ENCODE results near the gene PRKN.

PRKN gene

GRCh38 chr6:162364488-162364887 is 363.1 kb downstream of the PRKN start:
- no peak for DNase-seq

- no peak for DNase-seq
Measured at GRCh38 chr6:162363757-162364156, 363.8 kb downstream of the PRKN start.

DNA sequence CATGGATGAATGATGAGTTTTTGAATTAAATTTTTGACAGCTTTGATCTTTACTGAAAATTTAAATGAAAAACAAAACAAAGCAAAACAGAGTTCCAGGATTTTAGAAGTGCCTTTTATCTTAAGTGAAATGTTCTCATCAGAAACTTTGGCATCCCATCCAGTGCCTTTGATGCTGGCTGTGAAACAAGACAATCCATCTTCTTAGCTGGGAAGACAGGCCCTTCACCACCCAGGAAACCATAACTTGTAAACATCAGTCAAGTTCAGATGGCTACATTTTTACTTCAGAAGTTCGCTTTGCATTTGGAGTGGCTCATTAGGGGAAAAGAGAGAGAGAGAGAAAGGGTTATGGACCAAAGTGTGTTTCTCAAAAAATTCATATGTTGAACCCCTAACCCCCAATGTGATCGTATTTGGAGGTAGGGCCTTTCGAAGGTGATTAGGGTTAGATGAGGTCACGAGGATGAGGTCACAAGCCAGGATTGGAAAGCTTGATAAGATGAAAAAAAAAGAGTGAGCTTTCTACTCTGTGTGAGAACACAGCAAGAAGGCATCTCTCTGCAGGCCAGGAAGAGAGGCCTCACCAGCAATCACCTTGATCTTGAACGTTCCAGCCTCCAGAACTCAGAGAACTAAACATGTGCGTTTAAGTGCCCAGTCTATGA is 366.5 kb downstream of the PRKN start:
- DNase-seq: no peak

- no peak for DNase-seq
Measured at GRCh38 chr6:162358625-162359024, 368.9 kb downstream of the PRKN start.

GRCh38 chr6:162345051-162345511 is 382.5 kb downstream of the PRKN start:
- DNase-seq: no peak

DNA sequence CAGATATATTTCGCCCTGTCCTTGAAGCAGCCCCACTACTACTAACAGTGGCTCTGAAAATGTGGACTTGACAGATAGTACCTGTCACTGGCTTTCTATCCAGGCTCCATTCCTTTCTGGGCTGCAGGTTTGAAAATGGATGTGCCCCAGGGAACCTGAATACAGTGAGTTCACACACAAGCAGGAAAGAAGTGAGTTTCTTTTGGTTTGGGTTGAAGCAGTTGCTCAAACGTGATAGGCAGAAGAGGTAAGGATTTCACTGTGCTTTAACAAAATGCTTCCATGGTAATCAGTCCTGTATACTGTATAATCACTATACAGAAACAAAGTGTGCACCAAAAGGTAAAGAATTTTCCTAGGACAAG is 382.9 kb downstream of the PRKN start:
- DNase-seq: no peak

- DNase-seq: no peak
Measured at GRCh38 chr6:162343936-162344645, 383.5 kb downstream of the PRKN start.

DNA sequence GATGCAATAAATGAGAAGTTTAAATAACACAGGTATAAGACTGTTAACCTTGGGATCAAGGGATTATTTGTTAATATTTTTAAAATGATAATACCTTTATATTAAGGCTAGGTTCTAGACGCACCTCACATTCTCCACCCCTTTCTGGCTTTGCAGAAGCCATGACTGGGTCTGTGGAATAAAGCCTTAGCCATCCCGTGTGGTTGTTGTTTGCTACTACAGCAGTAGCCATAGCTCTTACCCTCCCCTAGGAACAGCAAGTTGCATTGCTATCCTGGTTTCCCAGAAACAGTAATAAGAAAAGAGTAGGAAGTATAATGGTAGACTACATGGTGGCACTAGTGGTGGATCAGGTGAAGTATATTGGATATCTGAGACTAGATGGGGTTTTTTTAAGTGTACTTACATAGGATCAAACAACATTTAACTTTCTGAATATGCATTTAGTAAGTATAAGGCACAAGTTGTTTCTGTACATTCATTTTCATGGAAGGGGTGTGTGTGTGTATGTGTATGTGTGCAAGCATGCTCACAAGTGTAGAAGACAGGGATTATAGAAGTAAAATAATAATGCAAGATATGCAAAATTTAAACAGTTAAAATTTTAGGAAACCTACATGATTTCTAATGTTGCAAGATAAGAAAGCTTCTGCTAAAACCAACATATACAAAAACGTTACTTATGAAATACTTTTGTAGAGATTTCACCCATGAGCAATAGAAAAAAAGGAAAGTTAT is 384.2 kb downstream of the PRKN start:
- DNase-seq: no peak

DNA sequence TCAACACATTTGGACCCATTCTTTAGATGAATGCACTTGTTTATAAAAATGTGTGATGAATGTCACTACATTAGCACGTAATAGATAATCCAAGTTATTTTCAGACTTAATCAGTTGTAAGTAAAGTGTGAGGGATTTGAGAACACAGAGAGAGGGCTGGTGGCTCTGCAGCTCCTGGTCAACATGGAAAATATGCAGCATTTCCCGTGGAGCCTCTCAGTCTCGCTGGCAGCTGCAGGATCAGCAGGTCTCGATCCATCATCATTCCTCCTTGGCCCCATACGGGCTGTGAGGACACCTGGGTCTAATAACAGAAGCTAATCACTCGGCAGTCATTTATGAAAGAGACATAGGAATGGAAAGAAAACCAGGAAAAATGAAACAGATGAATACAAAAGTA is 390.2 kb downstream of the PRKN start:
- DNase-seq: no peak

- DNase-seq: no peak
Measured at GRCh38 chr6:162336359-162336758, 391.2 kb downstream of the PRKN start.

DNA sequence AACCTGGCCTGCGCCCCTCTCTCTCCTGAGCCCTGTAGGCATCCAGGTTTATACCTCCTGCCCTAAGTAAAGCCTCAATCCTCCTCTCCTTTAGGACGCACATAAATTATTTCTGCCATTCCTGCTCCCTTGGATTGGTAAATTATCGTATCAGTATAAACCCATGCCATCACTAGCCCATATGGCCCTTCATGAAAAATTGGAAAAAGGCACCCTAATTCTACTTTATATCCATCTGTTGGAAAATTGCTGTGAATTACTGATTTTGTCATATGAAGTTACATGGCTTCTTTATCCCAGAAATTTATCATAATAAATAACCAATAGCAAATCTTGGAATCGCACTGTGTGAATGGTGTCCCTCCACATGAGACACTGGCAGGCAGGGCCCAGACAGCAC is 395.2 kb downstream of the PRKN start:
- DNase-seq: no peak

DNA sequence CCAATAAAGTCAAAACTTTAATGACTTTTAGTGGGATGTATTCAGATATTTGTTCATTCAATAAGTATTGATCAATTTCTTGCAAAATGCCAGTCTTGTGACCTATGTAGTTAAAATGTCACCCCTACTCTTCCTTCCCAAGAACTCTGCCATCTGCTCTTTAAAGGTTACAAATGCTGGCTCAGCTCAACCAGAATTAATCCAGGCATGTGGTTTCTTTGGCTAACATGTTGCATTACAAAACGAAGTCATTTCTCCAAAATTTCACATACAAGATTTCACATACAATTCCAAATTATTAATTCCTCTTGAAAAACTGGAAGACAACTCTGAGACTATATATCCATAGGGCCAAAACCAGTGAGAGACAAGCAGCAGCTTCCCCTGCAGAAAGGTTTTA is 395.7 kb downstream of the PRKN start:
- no peak for DNase-seq

DNA sequence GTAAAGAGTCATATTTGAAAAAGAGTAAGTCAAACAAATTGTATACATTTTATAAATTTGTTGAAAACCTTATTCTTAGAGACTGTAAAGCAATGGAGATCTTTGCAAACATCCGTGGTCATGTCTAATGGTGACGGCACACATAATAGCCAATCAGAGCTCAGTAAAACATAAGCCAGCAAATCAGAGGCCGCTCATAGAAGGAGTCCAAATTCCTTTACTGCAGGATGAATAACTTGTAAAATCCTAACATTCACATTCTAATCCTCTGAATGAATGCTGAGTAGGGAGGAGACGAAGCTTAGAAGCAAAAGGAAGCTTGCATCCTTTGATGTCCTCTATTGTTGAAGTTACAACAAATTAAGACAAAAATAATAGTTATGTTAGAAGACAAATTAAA is 401.7 kb downstream of the PRKN start:
- no peak for DNase-seq

DNA sequence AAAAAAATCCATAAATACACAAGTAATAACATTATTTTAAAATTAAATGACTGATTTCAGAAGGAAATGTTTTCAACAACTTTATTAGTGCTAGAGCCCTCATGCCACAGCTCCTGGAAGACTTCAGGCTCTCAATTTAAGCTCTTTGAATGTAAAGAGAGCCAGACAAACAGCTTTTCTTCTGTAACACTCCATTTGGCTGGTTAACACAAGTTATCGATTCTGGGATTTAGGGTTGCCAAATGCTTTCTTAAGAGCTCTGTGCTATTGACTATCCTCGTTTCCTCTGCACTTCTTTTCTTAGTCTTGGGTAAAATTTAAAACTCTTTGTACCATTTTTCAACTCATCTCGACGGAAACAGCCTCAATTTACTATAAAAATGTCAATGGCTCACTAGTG is 402.5 kb downstream of the PRKN start:
- DNase-seq: no peak

DNA sequence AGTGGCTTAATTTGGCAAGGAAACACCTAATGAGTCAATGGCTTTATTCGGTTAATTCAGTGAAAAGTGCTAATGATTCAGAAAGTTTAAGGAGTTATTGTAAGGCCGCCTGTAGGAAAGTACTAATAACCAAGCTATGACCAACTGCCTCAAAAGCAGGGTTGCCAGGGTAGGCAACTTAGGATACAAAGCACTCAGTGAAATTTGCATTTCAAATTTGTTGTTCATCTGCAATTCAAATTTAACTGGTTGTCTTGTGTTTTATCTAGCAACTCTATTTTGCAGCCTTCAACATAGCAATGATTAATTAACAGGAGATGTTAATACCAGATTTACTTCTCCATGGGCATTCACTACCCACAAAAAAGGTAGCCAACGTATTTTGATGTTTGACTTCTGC is 412.3 kb downstream of the PRKN start:
- no peak for DNase-seq

DNA sequence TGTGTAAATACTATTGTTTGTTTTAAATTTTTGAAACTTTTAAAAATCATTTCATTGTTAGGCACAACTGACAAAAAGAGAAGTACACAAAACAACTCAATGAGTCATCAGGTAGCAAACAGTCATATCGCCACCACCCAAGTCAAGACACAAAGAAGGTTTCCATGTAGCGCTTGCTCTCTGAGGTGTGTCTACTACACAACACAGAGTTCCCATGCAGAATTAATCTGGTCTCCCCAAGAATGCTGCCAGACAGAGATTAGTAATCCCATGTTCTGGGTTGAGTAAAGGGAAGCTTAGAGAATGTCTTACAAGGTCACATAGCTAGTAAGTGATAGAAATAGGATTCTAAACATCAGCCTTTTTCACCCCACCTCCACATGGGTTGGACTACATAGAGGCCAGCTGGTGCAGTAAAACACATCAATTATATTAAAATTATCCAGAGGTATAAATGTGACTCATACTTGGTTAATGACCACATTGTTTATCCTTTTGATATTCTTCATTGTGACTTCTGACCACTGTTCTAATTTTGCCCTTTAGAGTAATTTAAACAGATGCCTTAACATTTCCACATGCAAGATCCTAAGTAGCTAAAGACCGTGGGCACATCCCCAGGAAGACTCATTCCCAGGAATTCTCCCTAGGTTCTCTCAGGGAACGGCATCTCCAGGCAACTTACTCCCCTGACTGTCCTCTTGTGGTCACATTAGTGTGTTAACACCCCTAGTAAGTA is 413.5 kb downstream of the PRKN start:
- no peak for DNase-seq

DNA sequence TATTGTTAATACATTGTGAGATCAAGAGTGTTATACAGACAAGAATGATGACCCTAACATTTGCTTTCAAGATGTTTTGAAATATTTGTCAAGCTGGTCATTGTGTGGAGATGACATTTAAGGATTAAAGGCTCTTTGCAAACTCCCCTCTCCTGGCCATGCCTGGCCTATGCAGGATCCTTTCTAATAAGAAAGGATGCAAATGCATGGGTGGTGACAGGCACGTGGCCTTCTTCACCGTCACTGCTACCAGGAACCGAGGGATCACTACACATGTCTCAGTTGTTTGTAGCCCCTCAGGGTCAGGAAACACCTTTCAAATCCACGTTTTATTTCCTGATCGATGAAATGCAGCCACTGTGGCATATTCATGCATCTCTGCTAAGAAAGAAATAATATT is 419.7 kb downstream of the PRKN start:
- no peak for DNase-seq

- no peak for DNase-seq
Measured at GRCh38 chr6:162306616-162307015, 420.9 kb downstream of the PRKN start.

DNA sequence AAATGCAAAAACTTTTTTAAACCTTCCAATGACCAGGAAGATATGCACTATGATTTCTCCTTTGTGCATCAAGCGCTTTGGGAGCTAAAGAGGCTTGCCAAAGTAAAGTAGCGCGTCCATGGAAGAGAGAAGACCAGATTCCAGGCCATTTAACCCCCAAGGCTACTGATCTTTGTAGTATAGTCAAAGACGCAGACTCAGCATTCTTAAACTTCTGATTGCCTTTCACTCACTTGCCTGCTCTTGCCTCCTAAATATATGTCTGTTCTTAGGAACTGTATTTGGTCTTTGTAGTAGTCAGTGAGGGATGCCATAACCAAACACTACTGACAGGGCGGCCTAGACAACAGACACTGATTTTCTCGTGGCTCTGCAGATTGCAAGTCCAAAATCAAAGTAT is 426.4 kb downstream of the PRKN start:
- DNase-seq: no peak

- DNase-seq: no peak
Measured at GRCh38 chr6:162294029-162294428, 433.5 kb downstream of the PRKN start.

GRCh38 chr6:162292915-162293314 is 434.7 kb downstream of the PRKN start:
- DNase-seq: no peak

GRCh38 chr6:162290846-162291465 is 436.6 kb downstream of the PRKN start:
- no peak for DNase-seq

GRCh38 chr6:162289972-162290371 is 437.6 kb downstream of the PRKN start:
- no peak for DNase-seq

Data from CD4-positive, alpha-beta T cell treated with Interleukin-4 for 4 hours (primary cell).